Embryonic facial prominence (tissue), 1 donor: ENCODE measurements around the gene OCRL.

ENCODE experiments used
- DNase-seq: peaks from one replicate; pipeline ENCODE4 v3.0.0-alpha.2; 2016; ENCODE audit errors: extremely low spot score

The OCRL gene

DNA sequence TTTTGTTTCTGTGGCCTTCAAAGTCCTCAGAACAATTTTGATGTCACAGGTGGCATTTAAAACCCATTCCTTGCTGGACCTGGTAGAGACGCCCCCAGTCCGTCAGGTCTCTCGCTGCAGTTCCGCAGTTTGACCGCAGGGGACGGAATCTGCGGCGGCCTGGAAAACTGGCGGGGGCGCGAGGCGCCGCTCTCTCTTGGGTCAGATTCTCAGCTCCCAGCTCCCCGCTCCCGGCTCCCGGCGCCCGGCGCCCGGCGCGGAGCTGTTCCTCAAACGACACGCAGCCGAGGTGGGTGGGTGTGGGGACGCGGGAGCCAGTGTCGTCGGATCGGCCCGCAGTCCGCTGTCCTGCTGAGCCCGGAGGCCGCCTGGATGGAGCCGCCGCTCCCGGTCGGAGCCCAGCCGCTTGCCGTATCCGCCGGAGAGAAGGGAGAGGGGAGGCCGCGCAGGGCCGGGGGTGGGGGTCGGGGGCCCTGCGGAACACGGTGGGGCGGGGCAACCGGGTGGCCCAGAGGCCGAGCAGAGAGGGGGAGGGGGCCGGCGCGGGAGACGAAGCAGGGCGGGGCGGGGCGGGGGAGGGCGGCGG is at the start of gene OCRL:
Gene OCRL (plus strand): TSS at position 192 of the 586 bp plus-strand sequence. CDS start 181 bp downstream, at position 373.
- DNase-seq = peak; percentile 21

- no peak for DNase-seq
Measured at GRCh38 chrX:129490330-129490729, 49.7 kb upstream of the OCRL start.

DNA sequence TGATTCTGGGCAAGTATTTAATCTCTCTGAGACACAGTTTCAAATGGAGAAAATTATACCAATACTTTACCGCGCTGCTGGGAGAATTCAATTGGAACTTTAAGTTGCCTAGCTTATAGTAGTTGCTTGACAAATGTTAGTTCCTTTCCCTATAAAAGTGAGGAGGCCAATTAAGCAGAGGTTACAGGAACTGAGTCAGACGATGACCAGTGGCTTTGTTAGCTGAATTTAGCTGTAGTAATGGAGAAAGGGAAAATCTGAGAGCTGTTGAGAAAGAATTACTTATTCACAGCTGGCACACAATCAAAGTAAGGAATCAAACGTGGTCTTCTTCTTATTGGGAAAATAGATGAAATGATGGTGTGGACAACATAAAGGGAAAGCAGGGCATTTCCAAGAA is 46.4 kb upstream of the OCRL start:
- DNase-seq = no peak

- DNase-seq = no peak
Measured at GRCh38 chrX:129494887-129495286, 45.2 kb upstream of the OCRL start.

DNA sequence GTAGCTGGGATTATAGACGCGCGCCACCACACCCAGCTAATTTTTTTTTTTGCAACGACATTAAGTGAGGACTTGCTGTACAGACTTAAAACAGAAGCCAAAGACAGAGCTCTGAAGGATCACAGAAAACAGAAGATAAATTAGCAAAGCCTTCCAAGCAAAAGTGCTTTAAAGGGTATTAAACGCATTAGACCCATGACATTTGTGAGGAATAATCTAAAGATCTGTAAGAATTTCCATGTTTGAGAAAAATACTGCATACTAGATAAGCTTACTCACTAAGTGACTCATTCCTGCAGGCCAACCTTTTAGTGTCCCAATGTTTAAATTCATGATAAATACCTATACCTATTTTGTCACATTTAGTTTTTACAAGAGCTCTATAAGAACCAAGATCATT is 44.2 kb upstream of the OCRL start:
- DNase-seq = no peak

GRCh38 chrX:129496625-129497024 is 43.4 kb upstream of the OCRL start:
- DNase-seq = no peak

GRCh38 chrX:129497146-129497843 is 42.8 kb upstream of the OCRL start:
- DNase-seq = no peak

GRCh38 chrX:129510331-129510730 is 29.7 kb upstream of the OCRL start:
- no peak for DNase-seq

- no peak for DNase-seq
Measured at GRCh38 chrX:129511689-129512088, 28.4 kb upstream of the OCRL start.

GRCh38 chrX:129512409-129512808 is 27.6 kb upstream of the OCRL start:
- DNase-seq = no peak

- no peak for DNase-seq
Measured at GRCh38 chrX:129516402-129516801, 23.7 kb upstream of the OCRL start.

DNA sequence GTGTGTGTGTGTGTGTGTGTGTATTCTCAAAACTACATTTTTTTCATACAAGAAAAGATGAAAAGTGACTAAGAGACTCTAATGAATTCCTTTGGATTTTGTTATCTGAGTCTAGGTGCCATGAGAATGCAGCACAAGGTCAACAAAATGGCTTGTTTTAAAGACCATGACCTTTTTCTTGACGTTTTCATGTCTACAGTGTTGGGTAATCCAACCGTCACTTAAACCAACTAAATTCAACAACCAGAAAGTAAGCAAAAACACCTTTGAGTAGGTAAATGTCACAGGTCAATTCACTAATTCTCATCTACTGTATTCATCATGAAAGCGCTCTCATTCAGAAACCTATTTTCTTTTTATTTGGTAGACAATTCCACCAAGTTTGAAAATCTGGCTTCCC is 19.9 kb upstream of the OCRL start:
- DNase-seq = no peak

- peak; percentile 59 for DNase-seq
Measured at GRCh38 chrX:129522184-129523078, 17.6 kb upstream of the OCRL start.

DNA sequence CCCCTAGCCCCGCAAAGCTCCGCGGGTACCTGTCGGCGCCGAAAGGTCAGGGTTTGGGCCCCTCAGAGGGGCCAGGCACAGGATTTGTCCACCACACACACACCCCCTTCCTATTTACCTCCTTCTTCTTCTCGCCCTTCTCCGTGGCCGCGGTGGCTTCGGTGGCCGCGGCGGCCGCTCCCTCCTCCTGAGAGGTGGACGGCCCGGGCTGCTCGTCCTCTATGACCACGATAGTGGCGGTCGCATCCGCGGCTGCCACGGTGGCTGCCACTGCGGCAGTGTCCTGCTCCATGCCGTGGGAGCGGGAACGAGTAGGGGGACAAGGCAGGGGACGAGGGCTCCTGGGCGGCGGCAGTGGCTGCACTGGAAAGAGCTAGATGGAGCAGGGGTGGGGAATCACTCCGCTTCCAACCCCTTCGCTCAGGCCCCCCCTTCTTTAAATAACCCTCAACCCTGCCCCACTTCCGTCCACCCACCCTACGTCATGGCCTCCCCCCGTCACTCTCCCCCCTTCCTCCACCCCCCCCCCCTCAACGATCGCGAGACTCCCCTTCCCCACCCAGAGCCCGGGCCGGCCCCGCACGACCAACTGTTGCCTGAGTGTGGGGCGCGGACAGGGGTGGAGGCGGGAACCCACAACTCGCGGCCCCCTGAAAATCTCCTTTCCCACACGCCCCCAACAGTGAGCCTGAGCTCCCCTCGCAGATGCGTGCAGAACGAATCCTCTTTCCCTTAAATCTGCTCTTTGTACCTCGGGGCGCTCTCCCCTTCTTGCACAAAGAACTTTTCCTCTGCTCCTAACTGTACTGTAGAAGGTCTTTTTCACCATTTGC is 16.8 kb upstream of the OCRL start, which contains the start of gene SMARCA1:
Gene SMARCA1 (minus strand): TSS at position 412 of the 833 bp plus-strand sequence. CDS start 120 bp downstream, at position 292.
- DNase-seq = peak; percentile 67

DNA sequence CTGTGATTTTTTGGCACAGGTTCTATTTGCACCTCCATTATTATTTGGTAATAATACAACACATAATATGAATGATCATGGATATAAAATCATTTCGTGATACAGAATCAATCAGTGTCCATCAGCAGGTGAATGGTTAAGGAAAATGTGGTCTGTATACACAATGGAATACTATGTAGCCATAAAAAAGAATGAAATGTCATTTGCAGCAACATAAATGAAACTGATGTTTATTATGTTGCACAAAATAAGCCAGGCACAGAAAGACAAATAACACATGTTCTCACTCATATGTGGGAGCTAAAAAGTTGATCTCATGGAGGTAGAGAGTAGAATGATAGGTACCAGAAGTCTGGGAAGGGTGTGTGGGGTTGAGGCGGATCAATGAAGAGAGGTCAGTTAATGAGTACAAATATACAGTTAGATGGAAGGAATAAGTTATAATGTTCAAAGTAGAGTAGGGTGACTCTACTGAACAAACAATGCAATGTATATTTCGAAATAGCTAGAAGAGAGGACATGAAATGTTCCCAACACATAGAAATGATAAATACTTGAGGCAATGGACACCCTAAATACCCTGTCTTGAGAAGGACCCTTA is 15.7 kb upstream of the OCRL start:
- DNase-seq = no peak

- DNase-seq = no peak
Measured at GRCh38 chrX:129525162-129525561, 14.9 kb upstream of the OCRL start.

GRCh38 chrX:129525896-129526295 is 14.2 kb upstream of the OCRL start:
- DNase-seq = no peak

- DNase-seq = no peak
Measured at GRCh38 chrX:129529685-129530281, 10.3 kb upstream of the OCRL start.

GRCh38 chrX:129530410-129530809 is 9.6 kb upstream of the OCRL start:
- DNase-seq = no peak

- no peak for DNase-seq
Measured at GRCh38 chrX:129531132-129531531, 8.9 kb upstream of the OCRL start.
